ENCODE measurements around the gene RALB.

GRCh38 chr2:120314690-120315366 is 62.2 kb downstream of the RALB start:
- TF ChIP-seq, protein P1, sequence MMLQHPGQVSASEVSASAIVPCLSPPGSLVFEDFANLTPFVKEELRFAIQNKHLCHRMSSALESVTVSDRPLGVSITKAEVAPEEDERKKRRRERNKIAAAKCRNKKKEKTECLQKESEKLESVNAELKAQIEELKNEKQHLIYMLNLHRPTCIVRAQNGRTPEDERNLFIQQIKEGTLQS (IDR thresholded peaks at IDR 0.05; ENCODE audit: insufficient read depth, low read depth, low read length) = no peak
- TF ChIP-seq, protein P2, sequence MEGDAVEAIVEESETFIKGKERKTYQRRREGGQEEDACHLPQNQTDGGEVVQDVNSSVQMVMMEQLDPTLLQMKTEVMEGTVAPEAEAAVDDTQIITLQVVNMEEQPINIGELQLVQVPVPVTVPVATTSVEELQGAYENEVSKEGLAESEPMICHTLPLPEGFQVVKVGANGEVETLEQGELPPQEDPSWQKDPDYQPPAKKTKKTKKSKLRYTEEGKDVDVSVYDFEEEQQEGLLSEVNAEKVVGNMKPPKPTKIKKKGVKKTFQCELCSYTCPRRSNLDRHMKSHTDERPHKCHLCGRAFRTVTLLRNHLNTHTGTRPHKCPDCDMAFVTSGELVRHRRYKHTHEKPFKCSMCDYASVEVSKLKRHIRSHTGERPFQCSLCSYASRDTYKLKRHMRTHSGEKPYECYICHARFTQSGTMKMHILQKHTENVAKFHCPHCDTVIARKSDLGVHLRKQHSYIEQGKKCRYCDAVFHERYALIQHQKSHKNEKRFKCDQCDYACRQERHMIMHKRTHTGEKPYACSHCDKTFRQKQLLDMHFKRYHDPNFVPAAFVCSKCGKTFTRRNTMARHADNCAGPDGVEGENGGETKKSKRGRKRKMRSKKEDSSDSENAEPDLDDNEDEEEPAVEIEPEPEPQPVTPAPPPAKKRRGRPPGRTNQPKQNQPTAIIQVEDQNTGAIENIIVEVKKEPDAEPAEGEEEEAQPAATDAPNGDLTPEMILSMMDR (IDR thresholded peaks at IDR 0.05; ENCODE audit: control extremely low read depth in 1 of 3, insufficient read depth in 1 of 3, low read depth in 1 of 3, low read length in 3 of 3) = no peak
- TF ChIP-seq BRCA1 (IDR thresholded peaks at IDR 0.05; ENCODE audit: low read depth, low read length) = no peak
- TF ChIP-seq CHD2 (IDR thresholded peaks at IDR 0.05; ENCODE audit: low read length) = no peak
- TF ChIP-seq HDAC6 (IDR thresholded peaks at IDR 0.05; ENCODE audit: low read depth, low read length) = no peak
- no peak for TF ChIP-seq SP2 (IDR thresholded peaks at IDR 0.05; ENCODE audit: low read length)
- no peak for TF ChIP-seq JUN (IDR thresholded peaks at IDR 0.05; ENCODE audit: low read depth, low read length)
- no peak for TF ChIP-seq MAFK (IDR thresholded peaks at IDR 0.05; ENCODE audit: low read depth, low read length)
- TF ChIP-seq POLR2AphosphoS5 (IDR thresholded peaks at IDR 0.05; ENCODE audit: low read depth, low read length) = no peak
- TF ChIP-seq, protein P3, sequence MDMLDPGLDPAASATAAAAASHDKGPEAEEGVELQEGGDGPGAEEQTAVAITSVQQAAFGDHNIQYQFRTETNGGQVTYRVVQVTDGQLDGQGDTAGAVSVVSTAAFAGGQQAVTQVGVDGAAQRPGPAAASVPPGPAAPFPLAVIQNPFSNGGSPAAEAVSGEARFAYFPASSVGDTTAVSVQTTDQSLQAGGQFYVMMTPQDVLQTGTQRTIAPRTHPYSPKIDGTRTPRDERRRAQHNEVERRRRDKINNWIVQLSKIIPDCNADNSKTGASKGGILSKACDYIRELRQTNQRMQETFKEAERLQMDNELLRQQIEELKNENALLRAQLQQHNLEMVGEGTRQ (IDR thresholded peaks at IDR 0.05; ENCODE audit: low read length) = no peak
- TF ChIP-seq ZNF274 (IDR thresholded peaks at IDR 0.05; ENCODE audit: borderline replicate concordance, extremely low read depth, low read length) = no peak
- no peak for TF ChIP-seq BCL11A (IDR thresholded peaks at IDR 0.05; ENCODE audit: low read depth in 2 of 2, low read length in 2 of 2)
- no peak for TF ChIP-seq NRF1 (IDR thresholded peaks at IDR 0.05; ENCODE audit: low read depth, low read length)
